Heart right ventricle (tissue), 16 donors: ENCODE data around the gene AKAP13. TPM values are rescaled to one million over a fixed set of nuclear protein-coding genes. Genes with fewer than 3 reads are reported as not detected.

ENCODE experiments used
- ATAC-seq, 8 donors: fragments of 200-7000 bp; cut with Tn5 transposase; one replicate each; pipeline ENCODE4 v1.9.1; 2020; ENCODE audit warnings: mild to moderate bottlenecking in 8 of 8, moderate library complexity in 8 of 8, moderate number of reproducible peaks in 1 of 8
- DNase-seq, 2 donors: peaks; one replicate each; pipeline ENCODE4 v3.0.0-alpha.2; 2020
- H3K27ac ChIP-seq, 10 donors: fragments of 200-600 bp; sonication (generic) in 2 of 10; one replicate each; pipeline versions ENCODE4 v1.5.0 to v1.8.0; 2020 to 2022; ENCODE audit warnings: mild to moderate bottlenecking in 3 of 10
- H3K27me3 ChIP-seq, 7 donors: fragments of 200-600 bp; one replicate each; pipeline ENCODE4 v1.8.0; 2021 to 2022; ENCODE audit warnings: mild to moderate bottlenecking in 2 of 7
- H3K36me3 ChIP-seq, 9 donors: fragments of 200-600 bp; sonication (generic) in 1 of 9; one replicate each; pipeline versions ENCODE4 v1.5.0 to v1.8.0; 2020 to 2022; ENCODE audit warnings: mild to moderate bottlenecking in 2 of 9
- H3K4me1 ChIP-seq, 9 donors: fragments of 200-600 bp; sonication (generic) in 1 of 9; one replicate each; pipeline versions ENCODE4 v1.5.0 to v1.8.0; 2020 to 2022; ENCODE audit warnings: mild to moderate bottlenecking in 4 of 9
- H3K4me3 ChIP-seq, 10 donors: fragments of 200-600 bp; sonication (generic) in 2 of 10; one replicate each; pipeline versions ENCODE4 v1.5.0 to v1.8.0; 2020 to 2022; ENCODE audit warnings: mild to moderate bottlenecking in 7 of 10, moderate library complexity in 2 of 10
- H3K9me3 ChIP-seq, 11 donors: fragments of 200-600 bp in 10 of 11; sonication (generic) in 2 of 11; one replicate each; pipeline versions ENCODE4 v1.5.0 to v1.8.0; 2013 to 2022; ENCODE audit warnings: mild to moderate bottlenecking in 2 of 11, control low read depth in 1 of 11, moderate library complexity in 1 of 11
- WGBS, 2 donors: extraction: QIAGEN DNeasy Blood & Tissue Kit; methylation state at CpG; one replicate each; pipeline ENCODE4 v1.1.7; 2013; ENCODE audit warnings: inconsistent platforms in 1 of 2; 5-methylcytosine and 5-hydroxymethylcytosine counted together
- intact Hi-C, 10 donors: fragments of 100-400 bp; cut with DNase I; formaldehyde crosslinking; loops; one replicate each; pipeline versions ENCODE4 v1.11.1 to v1.14.2; 2022
- polyA plus RNA-seq, 2 donors: library from polyadenylated mRNA; stranded (reverse); fragments of 200-250 nt; gene quantifications; one replicate each; pipeline ENCODE4 v1.2.3, GENCODE V29; 2013
- total RNA-seq, 10 donors: library from RNA; stranded (reverse); fragmentation: NEBNext Ultra II Directional in 3 of 10; extraction: Animal tissue kit (Norgen Biotek cat#: 25700) in 3 of 10; gene quantifications; one replicate each; pipeline versions ENCODE4 v1.2.1 to v1.2.4, GENCODE V29; 2021 to 2023
- TF ChIP-seq, protein P1 (sequence below), 9 donors: fragments of 200-600 bp; sonication (generic) in 2 of 9; IDR thresholded peaks; one replicate each; pipeline versions ENCODE4 v1.5.0 to v1.8.0; 2021 to 2022; ENCODE audit warnings: antibody characterized with exemption in 9 of 9, mild to moderate bottlenecking in 5 of 9, moderate library complexity in 1 of 9
- donor health status: Arrhythmogenic right ventricular cardiomyopathy.
- donor health status: ischemic (EF 13 %, LVEDD 7.1; RV severe dilation, severe dysfunction).
- donor health status: healthy with polysubstance abuse.
- donor health status: DM: no; HTN: yes; CAD: no.
- donor health status: DM: no; HTN: no; CAD: no.
- donor health status: ischemic (EF 25% LVEDD 6.9; RV normal size, moderate dysfunction).
- donor health status: ischemic (EF 25% LVEDD 5.7; RV mildly dilated, moderate dysfunction).
- donor health status: healthy.
- donor health status: DM: yes; HTN: yes; CAD: no.
- donor health status: Ischemic cardiomyopathy.
- donor health status: ischemic (EF 35%, LVEDD 5.7; RV mildly dilated, moderate dysfunction).
- donor health status: nonischemic (EF 11% LVEDD 7.7; RV severe dilation, severe dysfunction).
- donor health status: DM: yes; HTN: yes; CAD: no.
- donor health status: PGD.
- donor health status: ischemic (EF 29% LVEDD 5.4; RV normal size, mild dysfunction).
- donor health status: nonischemic (EF 23%, LVEDD 6.1; RV moderate dilation, normal function).

The AKAP13 gene
- total and polyA plus RNA-seq, 12 donors, result 89.3 to 645 (median 480) TPM

DNA sequence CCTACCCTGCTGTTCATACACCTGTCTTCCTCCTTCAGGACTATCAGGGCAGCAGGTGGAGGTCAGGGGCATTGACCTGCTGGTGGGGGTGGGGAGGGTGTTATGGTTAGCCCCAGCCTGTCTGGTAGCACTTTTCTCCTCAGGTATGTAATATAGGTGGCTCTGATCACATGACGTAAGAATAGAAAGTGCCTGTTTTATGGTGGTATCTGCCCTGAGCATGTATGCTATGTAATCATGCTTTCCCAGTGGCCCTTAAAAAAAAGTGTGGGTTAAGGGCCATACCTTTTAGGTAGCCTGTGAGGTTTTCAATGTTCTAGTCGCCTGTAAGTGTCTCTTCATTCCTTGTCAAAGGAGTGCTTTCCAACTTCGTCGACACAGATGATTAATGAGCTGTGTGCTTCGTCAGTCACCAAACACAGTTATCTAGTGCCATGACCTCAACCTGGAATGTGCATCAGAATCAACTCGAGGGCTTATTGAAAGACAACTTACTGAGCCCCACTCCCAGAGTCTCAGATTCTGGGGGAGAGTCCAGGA lies 328.1 kb downstream of the AKAP13 start:
- H3K9me3 ChIP-seq, result no peaks in the 10 kb centered on the region
- no peaks in the 10 kb centered on the region for H3K27me3 ChIP-seq
- H3K4me1 ChIP-seq, result peaks cover 32 to 69% (median 56%) of the 10 kb centered on the region in 9 donors
- ATAC-seq (peak in 7 of 8 donors; percentile 14 to 58 (median 42)), DNase-seq (no peak)
- peaks cover 0 to 81% (median 20%) of the 10 kb centered on the region in 9 donors for H3K36me3 ChIP-seq
- peak overlapping the region in 2 of 10 donors; percentile 23 to 33 for H3K4me3 ChIP-seq
- H3K27ac ChIP-seq, result peak overlapping the region; percentile 81 to 91 (median 86)
- intact Hi-C loops, result loop anchor here in 4 of 10 donors (5.0 to 10.0 kb wide), 5 partner anchors 91 to 414 kb away; no protein-coding TSS in a partner anchor
- WGBS, 2 donors, result 29 to 42% methylated on average over 6 of the region's 6 CpGs
- TF ChIP-seq, protein P1, sequence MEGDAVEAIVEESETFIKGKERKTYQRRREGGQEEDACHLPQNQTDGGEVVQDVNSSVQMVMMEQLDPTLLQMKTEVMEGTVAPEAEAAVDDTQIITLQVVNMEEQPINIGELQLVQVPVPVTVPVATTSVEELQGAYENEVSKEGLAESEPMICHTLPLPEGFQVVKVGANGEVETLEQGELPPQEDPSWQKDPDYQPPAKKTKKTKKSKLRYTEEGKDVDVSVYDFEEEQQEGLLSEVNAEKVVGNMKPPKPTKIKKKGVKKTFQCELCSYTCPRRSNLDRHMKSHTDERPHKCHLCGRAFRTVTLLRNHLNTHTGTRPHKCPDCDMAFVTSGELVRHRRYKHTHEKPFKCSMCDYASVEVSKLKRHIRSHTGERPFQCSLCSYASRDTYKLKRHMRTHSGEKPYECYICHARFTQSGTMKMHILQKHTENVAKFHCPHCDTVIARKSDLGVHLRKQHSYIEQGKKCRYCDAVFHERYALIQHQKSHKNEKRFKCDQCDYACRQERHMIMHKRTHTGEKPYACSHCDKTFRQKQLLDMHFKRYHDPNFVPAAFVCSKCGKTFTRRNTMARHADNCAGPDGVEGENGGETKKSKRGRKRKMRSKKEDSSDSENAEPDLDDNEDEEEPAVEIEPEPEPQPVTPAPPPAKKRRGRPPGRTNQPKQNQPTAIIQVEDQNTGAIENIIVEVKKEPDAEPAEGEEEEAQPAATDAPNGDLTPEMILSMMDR (IDR thresholded peaks at IDR 0.05), result no peak

GRCh38 chr15:85709250-85709649 lies 328.8 kb downstream of the AKAP13 start:
- Histone ChIP-seq H3K27ac (peak overlapping the region; percentile 41 to 91 (median 86)), H3K4me1 (peaks cover 26 to 61% (median 48%) of the 10 kb centered on the region in 9 donors), H3K4me3 (no peak overlapping the region), H3K9me3 (no peaks in the 10 kb centered on the region), H3K27me3 (no peaks in the 10 kb centered on the region), H3K36me3 (peaks cover 0 to 83% (median 28%) of the 10 kb centered on the region in 9 donors)
- no peak for DNase-seq
- TF ChIP-seq, protein P1 (IDR thresholded peaks at IDR 0.05), result peak in 1 of 9 donors; percentile 12
- intact Hi-C loops, result loop anchor here in 4 of 10 donors (5.0 to 10.0 kb wide), 5 partner anchors 92 to 414 kb away; no protein-coding TSS in a partner anchor
- peak in 3 of 8 donors; percentile 19 to 34 (median 25) for ATAC-seq
- WGBS, 2 donors, result 77 to 88% methylated on average over 2 of the region's 2 CpGs

GRCh38 chr15:85710340-85710842 lies 330.0 kb downstream of the AKAP13 start:
- no peak for ATAC-seq
- intact Hi-C loops, result loop anchor here in 2 of 10 donors (10.0 kb wide), 2 partner anchors 216 to 226 kb away; no protein-coding TSS in a partner anchor
- Histone ChIP-seq H3K4me1 (peaks cover 24 to 50% (median 40%) of the 10 kb centered on the region in 9 donors), H3K27ac (peak overlapping the region in 8 of 10 donors; percentile 2 to 91 (median 86)), H3K27me3 (no peaks in the 10 kb centered on the region), H3K4me3 (no peak overlapping the region), H3K9me3 (no peaks in the 10 kb centered on the region), H3K36me3 (peaks cover 0 to 84% (median 39%) of the 10 kb centered on the region in 9 donors)
- TF ChIP-seq, protein P1 (IDR thresholded peaks at IDR 0.05), result no peak
- WGBS, 2 donors, result 93 to 94% methylated on average over 7 of the region's 7 CpGs
- no peak for DNase-seq

- WGBS, 2 donors, result 91 to 92% methylated on average over 7 of the region's 7 CpGs
- intact Hi-C loops, result loop anchor here in 2 of 10 donors (10.0 kb wide), 2 partner anchors 217 to 227 kb away; no protein-coding TSS in a partner anchor
- peak overlapping the region in 2 of 10 donors; percentile 11 to 91 for H3K27ac ChIP-seq
- no peak overlapping the region for H3K4me3 ChIP-seq
- H3K4me1 ChIP-seq, result peaks cover 15 to 49% (median 37%) of the 10 kb centered on the region in 9 donors
- peaks cover 0 to 90% (median 41%) of the 10 kb centered on the region in 9 donors for H3K36me3 ChIP-seq
- ATAC-seq (no peak), DNase-seq (no peak)
- TF ChIP-seq, protein P1 (IDR thresholded peaks at IDR 0.05), result no peak
- H3K9me3 ChIP-seq, result no peaks in the 10 kb centered on the region
- no peaks in the 10 kb centered on the region for H3K27me3 ChIP-seq
Observed at GRCh38 chr15:85711580-85712192, 331.3 kb downstream of the AKAP13 start.
